Immature natural killer cell (primary cell): Measurements from ENCODE around the gene OSBPL3. TPM values are rescaled to one million over a fixed set of nuclear protein-coding genes. Genes with fewer than 3 reads are reported as not detected.
A peak's percentile ranks its signal among the peaks of the same experiment; 100 is the strongest.
"Not testable (repeated sequence)": the region's sequence is repeated elsewhere in the genome, so short reads cannot be mapped to it uniquely, and the experiment has no call there.

Experiments used
- DNase-seq, 3 donors: peaks; one replicate each; pipeline ENCODE4 v3.0.0; 2022; ENCODE audit warnings: mixed read lengths in 1 of 3
- H3K27ac Mint-ChIP-seq, 6 donors: one replicate each; pipeline ENCODE4 v1.8.0; 2020; ENCODE audit warnings: mixed read lengths in 6 of 6, mild to moderate bottlenecking in 5 of 6, inconsistent platforms in 4 of 6, moderate library complexity in 3 of 6
- H3K27me3 Mint-ChIP-seq, 3 donors: one replicate each; pipeline ENCODE4 v1.8.0; 2020 to 2021; ENCODE audit warnings: low read depth in 3 of 3, mild to moderate bottlenecking in 3 of 3, mixed read lengths in 3 of 3, moderate library complexity in 3 of 3, inconsistent platforms in 1 of 3
- H3K36me3 Mint-ChIP-seq, 3 donors: one replicate each; pipeline ENCODE4 v1.8.0; 2020; ENCODE audit warnings: mixed read lengths in 3 of 3, inconsistent platforms in 2 of 3, mild to moderate bottlenecking in 2 of 3
- H3K4me1 Mint-ChIP-seq, 2 donors: one replicate each; pipeline ENCODE4 v1.8.0; 2020; ENCODE audit warnings: inconsistent platforms in 2 of 2, mild to moderate bottlenecking in 2 of 2, mixed read lengths in 2 of 2, moderate library complexity in 1 of 2
- H3K4me3 Mint-ChIP-seq, 5 donors: one replicate each; pipeline ENCODE4 v1.8.0; 2020; ENCODE audit warnings: mild to moderate bottlenecking in 5 of 5, mixed read lengths in 5 of 5, inconsistent platforms in 3 of 5, moderate library complexity in 3 of 5
- H3K9me3 Mint-ChIP-seq, 6 donors: one replicate each; pipeline ENCODE4 v1.8.0; 2020; ENCODE audit warnings: mild to moderate bottlenecking in 6 of 6, mixed read lengths in 6 of 6, inconsistent platforms in 4 of 6, moderate library complexity in 3 of 6
- polyA plus RNA-seq, 3 donors: library from polyadenylated mRNA; unstranded; fragments of 300-500 nt; fragmentation: Illumina TruSeq; gene quantifications; one replicate each; pipeline ENCODE4 v1.2.3, GENCODE V29; 2021

Gene OSBPL3
- polyA plus RNA-seq: 10 to 100 TPM in 1 of 3 donors, 1 to 10 TPM in 2; 6.4 to 20.0 (median 8.5) TPM

GRCh38 chr7:24979863-24980533, at the start of gene OSBPL3:
Gene OSBPL3 (minus strand): TSS chr7:24980178. CDS start chr7:24892472, 87,706 bp downstream.
- Mint-ChIP-seq H3K27ac (peak within 1 kb of the TSS; percentile 91 to 97 (median 93)), H3K9me3 (no peaks in the 10 kb centered on the region), H3K4me1 (peaks cover 55 to 65% of the 10 kb centered on the region in 2 donors), H3K36me3 (peaks cover 0 to 5% (median 0%) of the 10 kb centered on the region in 3 donors), H3K27me3 (peaks cover 11 to 21% (median 16%) of the 10 kb centered on the region in 3 donors), H3K4me3 (peak within 1 kb of the TSS; percentile 91 to 98 (median 96))
- peak; percentile 95 to 96 (median 95) for DNase-seq

GRCh38 chr7:25029075-25029474, 49.1 kb upstream of the OSBPL3 start:
- DNase-seq: peak in 1 of 3 donors; percentile 2
- Mint-ChIP-seq H3K27ac (peak overlapping the region; percentile 49 to 84 (median 70)), H3K36me3 (no peaks in the 10 kb centered on the region), H3K9me3 (no peaks in the 10 kb centered on the region), H3K4me1 (peaks cover 20 to 21% of the 10 kb centered on the region in 2 donors), H3K4me3 (peak overlapping the region in 2 of 5 donors; percentile 24 to 59), H3K27me3 (peaks cover 0 to 3% (median 0%) of the 10 kb centered on the region in 3 donors)

- Mint-ChIP-seq H3K9me3 (no peaks in the 10 kb centered on the region), H3K4me1 (peaks cover 20 to 21% of the 10 kb centered on the region in 2 donors), H3K27ac (peak overlapping the region; percentile 49 to 84 (median 70)), H3K27me3 (peaks cover 0 to 3% (median 0%) of the 10 kb centered on the region in 3 donors), H3K36me3 (no peaks in the 10 kb centered on the region), H3K4me3 (peak overlapping the region; percentile 24 to 59 (median 50))
- DNase-seq: peak; percentile 10 to 28 (median 21)
These were observed 48.5 kb upstream of the OSBPL3 start for GRCh38 chr7:25028370-25029021.

- no peaks in the 10 kb centered on the region for H3K36me3 Mint-ChIP-seq
- H3K4me3 Mint-ChIP-seq: no peak overlapping the region
- no peaks in the 10 kb centered on the region for H3K9me3 Mint-ChIP-seq
- DNase-seq: no peak
- H3K27me3 Mint-ChIP-seq: peaks cover 3 to 4% (median 3%) of the 10 kb centered on the region in 3 donors
- no peak overlapping the region for H3K27ac Mint-ChIP-seq
- H3K4me1 Mint-ChIP-seq: peaks cover 20 to 21% of the 10 kb centered on the region in 2 donors
These were observed 46.2 kb upstream of the OSBPL3 start for GRCh38 chr7:25026156-25026555.

GRCh38 chr7:25025218-25025671, 45.3 kb upstream of the OSBPL3 start:
- peaks cover 20 to 21% of the 10 kb centered on the region in 2 donors for H3K4me1 Mint-ChIP-seq
- peaks cover 3 to 4% (median 3%) of the 10 kb centered on the region in 3 donors for H3K27me3 Mint-ChIP-seq
- H3K27ac Mint-ChIP-seq: no peak overlapping the region
- DNase-seq: no peak
- H3K36me3 Mint-ChIP-seq: no peaks in the 10 kb centered on the region
- H3K9me3 Mint-ChIP-seq: no peaks in the 10 kb centered on the region
- H3K4me3 Mint-ChIP-seq: no peak overlapping the region

- H3K27me3 Mint-ChIP-seq: peaks cover 0 to 4% (median 3%) of the 10 kb centered on the region in 3 donors
- H3K4me1 Mint-ChIP-seq: peaks cover 16 to 19% of the 10 kb centered on the region in 2 donors
- H3K4me3 Mint-ChIP-seq: no peak overlapping the region
- H3K36me3 Mint-ChIP-seq: no peaks in the 10 kb centered on the region
- H3K27ac Mint-ChIP-seq: no peak overlapping the region
- H3K9me3 Mint-ChIP-seq: no peaks in the 10 kb centered on the region
- no peak for DNase-seq
These were observed 44.1 kb upstream of the OSBPL3 start for GRCh38 chr7:25024066-25024465.

- H3K36me3 Mint-ChIP-seq, H3K4me1 Mint-ChIP-seq, H3K9me3 Mint-ChIP-seq, DNase-seq, H3K4me3 Mint-ChIP-seq, H3K27ac Mint-ChIP-seq, H3K27me3 Mint-ChIP-seq: not testable (repeated sequence)
These were observed 37.7 kb upstream of the OSBPL3 start for GRCh38 chr7:25017671-25018070.

- Mint-ChIP-seq H3K9me3 (no peaks in the 10 kb centered on the region), H3K36me3 (no peaks in the 10 kb centered on the region)
- no peak for DNase-seq
These were observed 34.8 kb upstream of the OSBPL3 start for GRCh38 chr7:25014756-25015155.

GRCh38 chr7:25012710-25013109, 32.7 kb upstream of the OSBPL3 start:
- not testable (repeated sequence) for H3K36me3 Mint-ChIP-seq, H3K27ac Mint-ChIP-seq, H3K4me3 Mint-ChIP-seq, H3K27me3 Mint-ChIP-seq, H3K9me3 Mint-ChIP-seq, H3K4me1 Mint-ChIP-seq, DNase-seq

More at GRCh38 chr7:25014756-25015155, 34.8 kb upstream of the OSBPL3 start:
- no peaks in the 10 kb centered on the region for H3K4me1 Mint-ChIP-seq
- H3K27ac Mint-ChIP-seq: no peak overlapping the region
- H3K27me3 Mint-ChIP-seq: no peaks in the 10 kb centered on the region
- H3K4me3 Mint-ChIP-seq: no peak overlapping the region

GRCh38 chr7:25012254-25012653, 32.3 kb upstream of the OSBPL3 start:
- no peak overlapping the region for H3K27ac Mint-ChIP-seq
- H3K4me3 Mint-ChIP-seq: no peak overlapping the region
- H3K27me3 Mint-ChIP-seq: no peaks in the 10 kb centered on the region
- no peak for DNase-seq
- no peaks in the 10 kb centered on the region for H3K4me1 Mint-ChIP-seq
- H3K9me3 Mint-ChIP-seq: peaks cover 0 to 3% (median 0%) of the 10 kb centered on the region in 6 donors
- peaks cover 0 to 4% (median 0%) of the 10 kb centered on the region in 3 donors for H3K36me3 Mint-ChIP-seq

- Mint-ChIP-seq H3K4me3 (no peak overlapping the region), H3K4me1 (no peaks in the 10 kb centered on the region), H3K27ac (no peak overlapping the region), H3K27me3 (no peaks in the 10 kb centered on the region), H3K9me3 (peaks cover 0 to 3% (median 0%) of the 10 kb centered on the region in 6 donors), H3K36me3 (peaks cover 0 to 4% (median 0%) of the 10 kb centered on the region in 3 donors)
- no peak for DNase-seq
These were observed 29.3 kb upstream of the OSBPL3 start for GRCh38 chr7:25009257-25009656.

- Mint-ChIP-seq H3K4me3 (no peak overlapping the region), H3K4me1 (no peaks in the 10 kb centered on the region), H3K36me3 (peaks cover 0 to 4% (median 0%) of the 10 kb centered on the region in 3 donors), H3K27ac (no peak overlapping the region), H3K27me3 (no peaks in the 10 kb centered on the region), H3K9me3 (peaks cover 0 to 4% (median 0%) of the 10 kb centered on the region in 6 donors)
- DNase-seq: no peak
These were observed 27.7 kb upstream of the OSBPL3 start for GRCh38 chr7:25007668-25008067.

GRCh38 chr7:25006276-25006675, 26.3 kb upstream of the OSBPL3 start:
- Mint-ChIP-seq H3K9me3 (peaks cover 0 to 8% (median 2%) of the 10 kb centered on the region in 6 donors), H3K4me3 (no peak overlapping the region), H3K36me3 (peaks cover 0 to 4% (median 0%) of the 10 kb centered on the region in 3 donors), H3K4me1 (no peaks in the 10 kb centered on the region), H3K27ac (no peak overlapping the region), H3K27me3 (peaks cover 0 to 2% (median 1%) of the 10 kb centered on the region in 3 donors)
- no peak for DNase-seq

GRCh38 chr7:25005658-25006057, 25.7 kb upstream of the OSBPL3 start:
- no peak overlapping the region for H3K27ac Mint-ChIP-seq
- peaks cover 3 to 11% (median 7%) of the 10 kb centered on the region in 6 donors for H3K9me3 Mint-ChIP-seq
- H3K4me1 Mint-ChIP-seq: no peaks in the 10 kb centered on the region
- DNase-seq: no peak
- H3K36me3 Mint-ChIP-seq: peaks cover 4 to 8% (median 4%) of the 10 kb centered on the region in 3 donors
- peaks cover 0 to 5% (median 5%) of the 10 kb centered on the region in 3 donors for H3K27me3 Mint-ChIP-seq
- no peak overlapping the region for H3K4me3 Mint-ChIP-seq
